Spleen (tissue), 7 donors: ENCODE data around the gene SLC13A3.

Experiments used
- POLR2A ChIP-seq, 3 donors: fragments of 450-650 bp; IDR thresholded peaks; one replicate each; pipeline ENCODE4 v1.5.1; 2017; ENCODE audit warnings: antibody characterized with exemption in 3 of 3, mild to moderate bottlenecking in 1 of 3
- POLR2AphosphoS5 ChIP-seq, 3 donors: sonication (generic); formaldehyde crosslinking; IDR thresholded peaks; one replicate each; pipeline ENCODE4 v1.5.1; 2017; ENCODE audit warnings: antibody characterized with exemption in 3 of 3
- TF ChIP-seq, protein P1 (sequence below), 11 experiments: fragments of 200-600 bp in 7 of 11; fragments of 450-650 bp in 4 of 11; sonication (generic) in 4 of 11; IDR thresholded peaks in 8 of 11; conservative IDR thresholded peaks in 3 of 11; 1 replicate in 7 of 11; 2 replicates in 4 of 11; pipeline versions ENCODE4 v1.4.0 to v1.8.0; 2016 to 2021; ENCODE audit warnings: antibody characterized with exemption in 11 of 11, inconsistent platforms in 4 of 11, mild to moderate bottlenecking in 1 of 11
- donor health status: DM: no; HTN: no; CAD: no; lungs with moderate emphysema.
- donor health status: DM: no; HTN: no; CAD: no.
- donor health status: DM: no; HTN: no; CAD: no.

GRCh38 chr20:46570956-46571355 lies 80.3 kb downstream of the SLC13A3 start:
- TF ChIP-seq, protein P1, sequence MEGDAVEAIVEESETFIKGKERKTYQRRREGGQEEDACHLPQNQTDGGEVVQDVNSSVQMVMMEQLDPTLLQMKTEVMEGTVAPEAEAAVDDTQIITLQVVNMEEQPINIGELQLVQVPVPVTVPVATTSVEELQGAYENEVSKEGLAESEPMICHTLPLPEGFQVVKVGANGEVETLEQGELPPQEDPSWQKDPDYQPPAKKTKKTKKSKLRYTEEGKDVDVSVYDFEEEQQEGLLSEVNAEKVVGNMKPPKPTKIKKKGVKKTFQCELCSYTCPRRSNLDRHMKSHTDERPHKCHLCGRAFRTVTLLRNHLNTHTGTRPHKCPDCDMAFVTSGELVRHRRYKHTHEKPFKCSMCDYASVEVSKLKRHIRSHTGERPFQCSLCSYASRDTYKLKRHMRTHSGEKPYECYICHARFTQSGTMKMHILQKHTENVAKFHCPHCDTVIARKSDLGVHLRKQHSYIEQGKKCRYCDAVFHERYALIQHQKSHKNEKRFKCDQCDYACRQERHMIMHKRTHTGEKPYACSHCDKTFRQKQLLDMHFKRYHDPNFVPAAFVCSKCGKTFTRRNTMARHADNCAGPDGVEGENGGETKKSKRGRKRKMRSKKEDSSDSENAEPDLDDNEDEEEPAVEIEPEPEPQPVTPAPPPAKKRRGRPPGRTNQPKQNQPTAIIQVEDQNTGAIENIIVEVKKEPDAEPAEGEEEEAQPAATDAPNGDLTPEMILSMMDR (IDR thresholded peaks at IDR 0.05 in 8 of 11, conservative IDR thresholded peaks at IDR 0.05 in 3 of 11), result no peak
- no peak for TF ChIP-seq POLR2A (IDR thresholded peaks at IDR 0.05)
- no peak for TF ChIP-seq POLR2AphosphoS5 (IDR thresholded peaks at IDR 0.05)
